Measurements from ENCODE around the gene TKFC. TPM values are rescaled to one million over a fixed set of nuclear protein-coding genes. Genes with fewer than 3 reads are reported as not detected.

Gene TKFC
- total and polyA plus RNA-seq, 9 of the 15 experiments (the other 6 are each of a cell fraction or from before 2014, with no cell fraction given), result 2.0 to 61.7 (median 28.5) TPM

GRCh38 chr11:61367406-61367805 is 34.4 kb downstream of the TKFC start (continued):
- TF ChIP-seq UBTF (IDR thresholded peaks at IDR 0.05; ENCODE audit: borderline replicate concordance in 1 of 2, low read depth in 2 of 2, low read length in 2 of 2) (no peak), SAP30 (IDR thresholded peaks at IDR 0.05; ENCODE audit: borderline replicate concordance, insufficient read depth, low read depth, low read length, poor library complexity, severe bottlenecking) (no peak), ZC3H8 (IDR thresholded peaks at IDR 0.05) (no peak), MYC (IDR thresholded peaks at IDR 0.05; ENCODE audit: low read depth, low read length) (no peak), MYC (CRISPR knock-in tag; IDR thresholded peaks at IDR 0.05; ENCODE audit: borderline replicate concordance, low read depth) (no peak), ATF7 (IDR thresholded peaks at IDR 0.05) (no peak), CBFA2T3 (IDR thresholded peaks at IDR 0.05) (peak; percentile 83), FOXA3 (CRISPR knock-in tag; conservative IDR thresholded peaks at IDR 0.05 in 1 of 2, IDR thresholded peaks at IDR 0.05 in 1 of 2) (0 out of 4 replicates have a peak, but pooled peaks of 1 of the 2 experiments have one; percentile 17), MIER1 (IDR thresholded peaks at IDR 0.05; ENCODE audit: low read depth) (no peak), MBD2 (IDR thresholded peaks at IDR 0.05; ENCODE audit: borderline replicate concordance, low read depth) (peak; percentile 42; the same call in 1 of the 2 replicates), TSC22D4 (tag; IDR thresholded peaks at IDR 0.05) (no peak), HDAC8 (tag; IDR thresholded peaks at IDR 0.05) (no peak), ZNF77 (CRISPR knock-in tag; IDR thresholded peaks at IDR 0.05) (no peak), JUND (IDR thresholded peaks at IDR 0.05; ENCODE audit: borderline replicate concordance, low read depth, low read length) (peak; percentile 12; the same call in 1 of the 2 replicates), JUND (tag; IDR thresholded peaks at IDR 0.05; ENCODE audit: borderline replicate concordance, low read depth, low read length) (no peak; the same call in 2 of the 3 replicates), ZSCAN32 (CRISPR knock-in tag; IDR thresholded peaks at IDR 0.05) (no peak), U2AF1 (optimal IDR thresholded peaks at IDR 0.05; ENCODE audit: low read depth, low read length) (no peak), NFYB (IDR thresholded peaks at IDR 0.05; ENCODE audit: extremely low read depth, insufficient read length) (no peak), ZNF124 (CRISPR knock-in tag; IDR thresholded peaks at IDR 0.05) (no peak), POLR2AphosphoS5 (IDR thresholded peaks at IDR 0.05; ENCODE audit: control insufficient read depth, insufficient read depth, low read depth, low read length) (peak; percentile 61; the same call in 1 of the 2 replicates), SMARCE1 (IDR thresholded peaks at IDR 0.05) (peak; percentile 60; the same call in 1 of the 2 replicates), ZKSCAN8 (CRISPR knock-in tag; IDR thresholded peaks at IDR 0.05) (no peak), GABPB1 (CRISPR knock-in tag; IDR thresholded peaks at IDR 0.05) (no peak), NR3C1 (CRISPR knock-in tag; IDR thresholded peaks at IDR 0.05) (no peak), ZC3H4 (CRISPR knock-in tag; IDR thresholded peaks at IDR 0.05; ENCODE audit: borderline replicate concordance) (no peak), OTX1 (CRISPR knock-in tag; IDR thresholded peaks at IDR 0.05) (no peak)
- TF ChIP-seq, protein P1, sequence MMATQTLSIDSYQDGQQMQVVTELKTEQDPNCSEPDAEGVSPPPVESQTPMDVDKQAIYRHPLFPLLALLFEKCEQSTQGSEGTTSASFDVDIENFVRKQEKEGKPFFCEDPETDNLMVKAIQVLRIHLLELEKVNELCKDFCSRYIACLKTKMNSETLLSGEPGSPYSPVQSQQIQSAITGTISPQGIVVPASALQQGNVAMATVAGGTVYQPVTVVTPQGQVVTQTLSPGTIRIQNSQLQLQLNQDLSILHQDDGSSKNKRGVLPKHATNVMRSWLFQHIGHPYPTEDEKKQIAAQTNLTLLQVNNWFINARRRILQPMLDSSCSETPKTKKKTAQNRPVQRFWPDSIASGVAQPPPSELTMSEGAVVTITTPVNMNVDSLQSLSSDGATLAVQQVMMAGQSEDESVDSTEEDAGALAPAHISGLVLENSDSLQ (IDR thresholded peaks at IDR 0.05), result peak; percentile 57; the same call in 1 of the 2 replicates
- TF ChIP-seq, protein P2, sequence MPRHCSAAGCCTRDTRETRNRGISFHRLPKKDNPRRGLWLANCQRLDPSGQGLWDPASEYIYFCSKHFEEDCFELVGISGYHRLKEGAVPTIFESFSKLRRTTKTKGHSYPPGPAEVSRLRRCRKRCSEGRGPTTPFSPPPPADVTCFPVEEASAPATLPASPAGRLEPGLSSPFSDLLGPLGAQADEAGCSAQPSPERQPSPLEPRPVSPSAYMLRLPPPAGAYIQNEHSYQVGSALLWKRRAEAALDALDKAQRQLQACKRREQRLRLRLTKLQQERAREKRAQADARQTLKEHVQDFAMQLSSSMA (CRISPR knock-in tag; IDR thresholded peaks at IDR 0.05), result no peak

Measured in K562 (cell line).